Heart left ventricle (tissue), 13 donors: ENCODE measurements around the gene ECPAS.

Experiments
- POLR2A ChIP-seq, 2 donors: fragments of 450-650 bp; IDR thresholded peaks; one replicate each; pipeline ENCODE4 v1.6.1; 2017; ENCODE audit warnings: antibody characterized with exemption in 2 of 2, mild to moderate bottlenecking in 2 of 2, moderate library complexity in 2 of 2
- TF ChIP-seq, protein P1 (sequence below), 12 donors: fragments of 200-600 bp; sonication (generic) in 4 of 12; IDR thresholded peaks; one replicate each; pipeline versions ENCODE4 v1.5.0 to v1.8.0; 2018 to 2022; ENCODE audit warnings: antibody characterized with exemption in 12 of 12, mild to moderate bottlenecking in 5 of 12
- donor health status: ischemic (EF 13 %, LVEDD 7.1; RV severe dilation, severe dysfunction).
- donor health status: DM: no; HTN: yes; CAD: no.
- donor health status: DM: no; HTN: no; CAD: no.
- donor health status: ischemic (EF 25% LVEDD 6.9; RV normal size, moderate dysfunction).
- donor health status: ischemic (EF 25% LVEDD 5.7; RV mildly dilated, moderate dysfunction).
- donor health status: ischemic (EF 35%, LVEDD 5.7; RV mildly dilated, moderate dysfunction).
- donor health status: nonischemic (EF 11% LVEDD 7.7; RV severe dilation, severe dysfunction).
- donor health status: DM: yes; HTN: yes; CAD: no.
- donor health status: PGD.
- donor health status: ischemic (EF 29% LVEDD 5.4; RV normal size, mild dysfunction).
- donor health status: nonischemic (EF 23%, LVEDD 6.1; RV moderate dilation, normal function).

DNA sequence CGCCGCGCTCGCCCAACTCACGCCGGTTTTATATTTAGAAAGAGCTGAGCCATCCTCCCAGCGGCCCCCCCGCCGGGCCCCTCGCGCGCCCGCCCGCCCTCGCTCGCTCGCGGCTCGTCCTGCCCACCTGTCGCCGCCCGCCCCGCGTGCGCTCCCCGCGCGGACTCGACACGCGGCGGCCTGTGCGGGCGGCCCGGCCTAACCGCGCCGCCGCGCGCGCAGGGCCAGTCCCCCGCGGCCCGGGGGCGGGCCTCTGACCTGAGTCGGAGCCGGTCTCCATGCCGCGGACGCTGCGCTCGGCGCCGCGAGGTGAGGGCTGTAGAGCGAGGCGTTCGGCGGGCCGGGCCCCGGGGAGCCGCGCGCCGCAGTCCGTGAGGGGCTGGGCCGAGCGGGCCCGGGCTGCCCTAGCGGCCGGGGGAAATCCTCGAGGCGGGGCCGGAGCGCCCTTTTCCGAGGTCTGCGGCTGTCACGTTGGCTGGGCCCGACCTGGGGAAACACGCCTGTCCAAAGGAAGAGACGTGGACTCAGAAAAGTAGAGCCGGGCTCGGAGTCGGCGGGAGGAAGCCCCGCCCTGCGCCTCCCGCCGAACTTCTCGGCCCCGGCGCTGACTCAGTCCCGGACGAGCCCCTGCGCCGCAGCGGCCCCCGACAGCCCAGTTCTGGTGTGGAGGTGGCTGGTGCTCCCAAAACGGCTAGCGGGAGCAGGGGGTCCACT, at the start of gene ECPAS:
- TF ChIP-seq, protein P1, sequence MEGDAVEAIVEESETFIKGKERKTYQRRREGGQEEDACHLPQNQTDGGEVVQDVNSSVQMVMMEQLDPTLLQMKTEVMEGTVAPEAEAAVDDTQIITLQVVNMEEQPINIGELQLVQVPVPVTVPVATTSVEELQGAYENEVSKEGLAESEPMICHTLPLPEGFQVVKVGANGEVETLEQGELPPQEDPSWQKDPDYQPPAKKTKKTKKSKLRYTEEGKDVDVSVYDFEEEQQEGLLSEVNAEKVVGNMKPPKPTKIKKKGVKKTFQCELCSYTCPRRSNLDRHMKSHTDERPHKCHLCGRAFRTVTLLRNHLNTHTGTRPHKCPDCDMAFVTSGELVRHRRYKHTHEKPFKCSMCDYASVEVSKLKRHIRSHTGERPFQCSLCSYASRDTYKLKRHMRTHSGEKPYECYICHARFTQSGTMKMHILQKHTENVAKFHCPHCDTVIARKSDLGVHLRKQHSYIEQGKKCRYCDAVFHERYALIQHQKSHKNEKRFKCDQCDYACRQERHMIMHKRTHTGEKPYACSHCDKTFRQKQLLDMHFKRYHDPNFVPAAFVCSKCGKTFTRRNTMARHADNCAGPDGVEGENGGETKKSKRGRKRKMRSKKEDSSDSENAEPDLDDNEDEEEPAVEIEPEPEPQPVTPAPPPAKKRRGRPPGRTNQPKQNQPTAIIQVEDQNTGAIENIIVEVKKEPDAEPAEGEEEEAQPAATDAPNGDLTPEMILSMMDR (IDR thresholded peaks at IDR 0.05) = peak in 2 of 12 donors; percentile 11 to 12
- peak in 1 of 2 donors; percentile 13 for TF ChIP-seq POLR2A (IDR thresholded peaks at IDR 0.05)
